HG03108 (cell line): ENCODE data around the gene NBEAL2.

ENCODE experiments used
- ATAC-seq: cut with Tn5 transposase; IDR thresholded peaks from one replicate; pipeline ENCODE4 v1.9.1; 2021; ENCODE audit warnings: moderate library complexity; ENCODE audit not compliant: unreplicated experiment

Gene NBEAL2, protein sequence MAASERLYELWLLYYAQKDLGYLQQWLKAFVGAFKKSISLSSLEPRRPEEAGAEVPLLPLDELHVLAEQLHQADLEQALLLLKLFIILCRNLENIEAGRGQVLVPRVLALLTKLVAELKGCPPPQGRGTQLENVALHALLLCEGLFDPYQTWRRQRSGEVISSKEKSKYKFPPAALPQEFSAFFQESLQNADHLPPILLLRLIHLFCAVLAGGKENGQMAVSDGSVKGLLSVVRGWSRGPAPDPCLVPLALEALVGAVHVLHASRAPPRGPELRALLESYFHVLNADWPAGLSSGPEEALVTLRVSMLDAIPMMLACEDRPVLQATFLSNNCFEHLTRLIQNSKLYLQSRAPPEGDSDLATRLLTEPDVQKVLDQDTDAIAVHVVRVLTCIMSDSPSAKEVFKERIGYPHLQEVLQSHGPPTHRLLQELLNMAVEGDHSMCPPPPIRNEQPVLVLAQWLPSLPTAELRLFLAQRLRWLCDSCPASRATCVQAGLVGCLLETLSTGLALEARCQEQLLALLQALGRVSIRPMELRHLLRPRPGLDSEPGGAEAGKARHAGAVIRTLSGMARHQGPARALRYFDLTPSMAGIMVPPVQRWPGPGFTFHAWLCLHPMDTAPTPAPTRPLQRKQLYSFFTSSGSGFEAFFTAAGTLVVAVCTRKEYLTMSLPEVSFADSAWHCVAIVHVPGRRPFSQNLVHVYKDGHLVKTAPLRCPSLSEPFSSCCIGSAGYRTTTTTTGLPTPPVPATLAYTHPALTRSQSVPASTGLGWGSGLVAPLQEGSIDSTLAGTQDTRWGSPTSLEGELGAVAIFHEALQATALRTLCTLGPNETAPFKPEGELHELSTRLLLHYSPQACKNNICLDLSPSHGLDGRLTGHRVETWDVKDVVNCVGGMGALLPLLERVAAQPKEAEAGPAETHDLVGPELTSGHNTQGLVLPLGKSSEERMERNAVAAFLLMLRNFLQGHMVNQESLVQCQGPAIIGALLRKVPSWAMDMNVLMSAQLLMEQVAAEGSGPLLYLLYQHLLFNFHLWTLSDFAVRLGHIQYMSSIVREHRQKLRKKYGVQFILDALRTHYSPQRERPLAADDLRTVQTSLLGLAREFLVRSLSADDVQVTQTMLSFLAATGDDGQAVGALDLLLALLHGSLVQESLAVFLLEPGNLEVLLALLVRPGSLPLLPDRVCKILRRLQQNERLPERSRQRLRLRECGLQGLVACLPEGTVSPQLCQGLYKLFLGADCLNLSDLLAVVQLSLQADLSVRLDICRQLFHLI (N-terminal part only)

DNA sequence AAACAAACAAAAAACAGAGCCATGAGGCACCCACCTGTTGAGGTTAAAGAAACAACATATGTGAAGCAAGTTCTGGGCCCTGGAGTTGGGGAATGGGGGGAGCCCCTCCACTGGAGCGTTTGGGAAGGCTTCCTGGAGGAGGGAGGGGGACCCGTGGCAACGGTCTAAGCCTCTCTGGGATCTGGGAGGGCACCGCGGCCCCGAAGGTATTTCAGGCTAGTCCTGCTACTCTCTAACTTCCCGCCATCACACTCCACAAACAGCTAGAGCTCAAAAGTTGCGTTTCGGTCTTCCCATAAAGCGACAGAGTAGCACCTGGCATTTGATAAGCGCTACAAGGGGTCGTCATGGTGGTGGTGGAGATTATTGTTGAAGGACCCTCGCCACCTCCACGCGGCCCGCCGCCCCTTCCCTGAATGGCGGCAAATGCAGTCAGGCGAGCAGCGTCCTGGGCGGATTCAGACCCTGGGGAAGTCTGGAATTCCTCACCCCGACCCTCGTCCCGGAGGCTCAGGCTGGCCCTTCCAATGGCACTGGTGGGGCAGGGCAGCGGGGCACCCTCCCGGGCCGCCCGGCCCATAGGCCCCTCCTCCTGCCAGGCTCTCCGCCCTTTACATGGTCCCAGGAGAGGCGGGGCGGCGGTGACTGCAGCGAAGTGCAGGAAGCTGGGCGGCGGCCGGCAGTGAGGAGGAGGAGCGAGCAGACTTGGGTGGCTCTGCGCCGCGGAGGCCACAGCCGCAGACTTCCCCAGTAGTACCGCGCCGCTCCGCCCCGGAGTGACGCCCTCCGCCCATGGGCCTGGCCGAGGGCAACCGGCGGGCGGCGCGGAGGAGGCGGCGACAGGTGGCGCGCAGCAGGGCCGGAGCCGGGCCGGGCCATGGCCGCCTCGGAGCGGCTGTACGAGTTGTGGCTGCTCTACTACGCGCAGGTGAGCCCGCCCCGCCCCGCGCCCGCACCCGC lies at the start of gene NBEAL2:
NBEAL2 (plus strand) TSS at position 682 of the 960 bp plus-strand sequence; CDS start at position 878, 196 bp downstream.
- ATAC-seq: peak; percentile 74

- no peak for ATAC-seq
Measured at GRCh38 chr3:46930166-46930944, 49.1 kb upstream of the NBEAL2 start.

- no peak for ATAC-seq
Measured at GRCh38 chr3:46930945-46931403, 48.5 kb upstream of the NBEAL2 start.

GRCh38 chr3:46931631-46932331 lies 47.7 kb upstream of the NBEAL2 start:
- no peak for ATAC-seq

DNA sequence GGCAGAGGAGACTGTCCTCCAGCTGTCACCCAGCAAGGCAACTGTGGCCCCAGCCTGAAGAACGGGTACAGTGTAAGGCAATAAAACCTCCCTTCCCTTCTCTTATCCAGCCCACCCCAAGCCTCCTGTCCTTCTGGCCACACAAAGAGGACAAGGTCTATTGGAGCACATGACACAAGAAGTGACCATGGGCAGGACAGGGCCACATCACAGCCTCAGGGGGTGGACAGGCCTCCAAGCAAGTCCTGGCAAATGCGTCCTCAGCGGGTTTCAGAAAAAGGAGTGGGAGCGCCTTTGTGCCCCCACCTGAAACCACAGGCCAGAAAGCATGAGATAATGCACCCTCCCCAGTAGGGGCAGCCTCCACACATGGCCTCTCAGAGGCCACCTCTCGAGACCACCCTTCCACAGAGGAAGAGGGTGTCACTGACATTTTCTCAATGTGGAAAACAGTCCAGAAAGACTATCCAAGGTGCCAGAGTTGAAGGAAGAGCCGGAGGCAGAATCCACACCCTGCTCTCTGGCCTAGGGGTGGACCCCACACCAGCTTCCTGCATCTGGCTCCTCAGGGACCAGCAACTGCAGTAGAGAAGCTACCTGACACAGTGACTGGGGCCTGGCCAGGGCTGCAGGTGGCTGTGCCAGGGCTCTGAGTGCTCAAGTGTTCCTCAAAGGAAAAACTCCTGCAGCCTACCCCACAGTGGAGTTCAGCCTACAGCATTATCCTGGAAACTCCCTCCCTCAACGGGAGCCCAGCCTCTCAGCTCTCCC lies 46.8 kb upstream of the NBEAL2 start:
- ATAC-seq: no peak

GRCh38 chr3:46933261-46933660 lies 46.2 kb upstream of the NBEAL2 start:
- no peak for ATAC-seq

DNA sequence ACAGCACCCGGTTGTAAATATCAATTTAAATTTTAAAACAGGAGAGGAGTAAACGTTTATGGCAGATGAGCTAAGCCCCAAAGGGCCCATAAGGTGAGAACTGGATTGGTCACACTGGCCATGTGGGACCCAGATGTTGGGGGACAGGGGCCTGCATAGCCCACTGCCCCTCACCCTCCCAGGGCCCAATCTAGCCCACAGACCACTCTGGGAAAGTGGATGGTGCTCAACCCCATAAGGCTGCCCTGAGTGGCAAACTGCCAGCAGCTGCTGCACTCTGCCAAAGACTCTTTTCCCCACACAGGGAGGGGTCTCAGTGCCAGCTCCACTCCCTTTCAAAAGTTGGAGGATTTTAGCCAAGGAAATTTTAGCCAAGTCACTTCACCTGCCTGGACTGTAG lies 45.4 kb upstream of the NBEAL2 start:
- ATAC-seq: no peak

- ATAC-seq: no peak
Measured at GRCh38 chr3:46934498-46935167, 44.8 kb upstream of the NBEAL2 start.

GRCh38 chr3:46935168-46935858 lies 44.2 kb upstream of the NBEAL2 start:
- no peak for ATAC-seq

DNA sequence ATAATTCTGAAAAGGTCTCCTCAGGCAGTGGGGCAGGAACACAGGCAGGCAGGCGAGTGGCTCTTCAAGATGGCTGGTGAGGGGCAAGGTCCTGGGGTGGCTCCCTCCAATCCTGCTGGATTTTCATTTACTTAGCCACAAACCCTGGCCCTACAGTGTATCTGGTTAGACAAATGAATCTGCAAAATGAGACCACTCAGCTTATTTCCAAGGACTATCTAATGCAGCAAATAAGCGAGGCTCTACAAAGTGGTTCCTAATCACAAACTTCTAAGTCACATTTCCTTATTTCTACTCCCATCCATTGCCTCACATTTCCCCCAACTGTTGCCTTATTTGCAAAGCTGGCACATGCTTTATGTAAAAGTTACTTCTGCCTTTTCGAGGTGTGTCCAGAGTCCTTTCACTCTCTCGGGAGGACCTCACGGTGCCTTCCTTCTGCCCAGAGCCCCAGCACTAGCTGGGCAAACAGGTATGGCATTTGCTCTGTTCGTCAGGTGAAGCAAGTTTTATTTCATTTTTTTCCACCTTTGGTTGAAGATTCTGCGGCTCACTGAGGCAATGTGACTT lies 43.4 kb upstream of the NBEAL2 start:
- ATAC-seq: no peak

DNA sequence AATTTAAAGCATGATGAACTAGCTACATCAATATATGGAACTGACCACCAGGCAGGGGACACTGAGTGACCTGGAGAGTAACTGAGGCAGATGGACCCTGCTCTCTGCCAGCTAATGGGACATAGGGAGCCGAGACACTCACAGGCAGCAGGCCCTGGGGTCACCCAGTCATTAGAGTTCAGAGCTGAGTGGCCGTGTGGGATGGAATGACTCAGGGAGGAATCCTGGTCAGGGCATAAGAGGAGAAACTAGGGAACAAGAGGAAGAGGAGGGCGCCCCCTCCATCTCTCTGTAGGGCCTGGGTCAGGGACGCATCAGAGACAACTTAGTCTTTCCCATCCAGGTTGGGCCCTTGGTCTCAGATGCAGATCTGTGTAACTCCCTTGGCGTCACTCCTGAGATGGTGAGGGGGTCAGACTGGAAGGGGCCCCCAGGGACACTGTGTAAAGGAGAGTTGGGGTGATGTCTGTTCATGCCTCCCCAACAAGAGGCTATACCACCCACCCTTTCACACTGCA lies 42.7 kb upstream of the NBEAL2 start:
- ATAC-seq: no peak

- no peak for ATAC-seq
Measured at GRCh38 chr3:46938118-46938517, 41.3 kb upstream of the NBEAL2 start.

GRCh38 chr3:46939578-46940445 lies 39.7 kb upstream of the NBEAL2 start:
- no peak for ATAC-seq

DNA sequence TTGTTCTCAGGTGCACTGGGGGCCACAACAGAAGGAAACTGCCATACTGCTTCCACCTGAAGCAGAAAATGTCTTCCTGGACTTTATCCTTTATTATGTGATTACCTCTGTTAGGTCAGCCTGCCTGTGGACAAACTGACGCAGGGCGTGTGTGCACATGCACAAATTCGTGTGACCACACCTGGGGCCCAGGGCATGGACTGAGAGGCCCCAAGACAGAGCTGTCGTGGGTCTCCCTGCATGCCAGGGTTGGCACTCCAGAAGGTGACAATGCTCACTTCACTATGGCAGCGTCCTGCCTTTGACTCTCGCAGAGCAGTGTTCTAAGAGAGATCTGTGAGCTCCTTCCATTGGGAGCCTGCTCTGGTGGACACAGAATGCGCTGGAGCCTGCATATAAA lies 37.4 kb upstream of the NBEAL2 start:
- ATAC-seq: no peak
